GM19240 (cell line): ENCODE results near the gene CLK3.

Source experiments
- DNase-seq: peaks from one replicate; pipeline ENCODE4 v3.0.0; 2011; ENCODE audit warnings: low spot score; ENCODE audit not compliant: insufficient read length

CLK3 gene

DNA sequence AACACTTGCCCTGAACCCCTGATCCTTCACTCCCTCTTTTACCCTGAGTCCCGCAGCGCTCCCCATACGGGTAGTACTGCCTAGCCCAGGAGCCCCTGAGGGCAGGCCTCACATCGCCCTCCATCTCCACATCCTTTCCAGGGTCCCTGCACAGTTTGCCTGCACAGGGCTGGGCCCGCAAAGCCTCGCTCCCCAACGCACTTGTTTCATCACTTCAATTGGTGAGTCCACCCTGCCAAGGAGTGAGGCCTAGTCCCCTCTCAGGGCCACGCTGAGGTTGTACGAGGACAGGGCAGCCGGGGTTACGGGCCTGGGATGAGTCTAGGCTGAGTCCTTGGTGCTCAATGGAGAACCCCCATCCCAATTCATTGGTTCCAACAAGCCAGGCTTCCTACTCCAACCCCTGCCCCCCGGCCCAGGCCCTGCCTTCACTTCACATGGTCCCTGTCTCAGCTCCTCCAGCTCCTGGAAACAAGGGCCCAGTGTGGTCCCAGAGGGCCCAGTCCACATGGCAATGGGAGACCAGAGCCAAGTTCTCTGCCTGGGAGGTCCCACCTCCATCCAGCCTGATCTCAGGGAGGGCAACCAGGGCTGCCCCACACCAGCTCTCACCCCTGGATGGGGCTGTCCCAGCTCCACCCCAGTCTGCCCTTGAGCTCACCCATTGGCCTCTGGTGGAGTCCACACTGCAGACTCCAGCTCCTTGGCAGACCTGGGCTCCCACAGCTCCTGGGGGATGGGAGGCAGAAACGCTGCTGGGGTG is 12.4 kb upstream of the CLK3 start:
- no peak for DNase-seq

DNA sequence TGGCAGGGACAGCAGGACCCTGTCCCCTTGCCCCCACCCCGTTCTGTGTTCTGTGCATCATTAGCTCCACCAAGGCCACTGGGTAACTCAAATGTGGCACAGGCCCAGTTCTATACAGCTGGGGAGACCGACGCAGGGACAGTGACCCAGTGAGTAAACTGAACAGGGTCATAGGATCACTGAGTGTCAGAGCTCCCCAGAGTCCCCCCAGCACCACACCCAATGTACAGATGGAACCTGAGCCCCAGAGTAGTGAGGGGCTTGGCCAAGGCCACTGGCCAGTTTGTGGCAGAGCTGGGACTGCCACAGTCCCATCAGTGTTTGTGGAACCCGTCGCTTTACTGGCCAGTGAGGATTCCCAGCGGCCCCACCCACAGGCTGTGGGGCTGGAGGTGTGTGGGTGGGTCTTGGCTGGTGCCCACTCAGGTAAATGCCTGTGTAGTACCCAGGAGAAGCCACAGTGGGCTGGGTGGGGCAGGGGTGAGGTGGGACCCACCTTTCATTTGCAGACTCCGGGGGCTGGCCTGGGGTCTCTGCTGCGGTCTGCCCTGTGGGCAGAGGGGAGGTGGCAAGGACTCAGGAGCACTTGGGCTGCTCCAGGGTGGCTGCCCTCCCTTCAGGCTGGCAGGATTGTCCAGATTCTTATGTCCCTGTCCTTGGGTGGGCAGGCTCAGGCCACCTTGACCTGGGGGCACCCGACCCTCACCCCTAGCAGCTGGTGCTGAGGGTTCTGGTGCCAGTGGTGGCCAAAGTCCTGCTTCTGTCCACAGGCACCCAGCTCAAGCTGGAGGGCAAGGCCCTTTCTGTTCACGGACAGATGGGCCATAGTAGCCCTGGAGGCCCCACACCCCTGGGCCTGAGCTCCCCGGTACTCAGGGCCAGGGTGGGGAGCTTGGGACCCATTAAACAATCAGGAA is 11.6 kb upstream of the CLK3 start:
- no peak for DNase-seq

DNA sequence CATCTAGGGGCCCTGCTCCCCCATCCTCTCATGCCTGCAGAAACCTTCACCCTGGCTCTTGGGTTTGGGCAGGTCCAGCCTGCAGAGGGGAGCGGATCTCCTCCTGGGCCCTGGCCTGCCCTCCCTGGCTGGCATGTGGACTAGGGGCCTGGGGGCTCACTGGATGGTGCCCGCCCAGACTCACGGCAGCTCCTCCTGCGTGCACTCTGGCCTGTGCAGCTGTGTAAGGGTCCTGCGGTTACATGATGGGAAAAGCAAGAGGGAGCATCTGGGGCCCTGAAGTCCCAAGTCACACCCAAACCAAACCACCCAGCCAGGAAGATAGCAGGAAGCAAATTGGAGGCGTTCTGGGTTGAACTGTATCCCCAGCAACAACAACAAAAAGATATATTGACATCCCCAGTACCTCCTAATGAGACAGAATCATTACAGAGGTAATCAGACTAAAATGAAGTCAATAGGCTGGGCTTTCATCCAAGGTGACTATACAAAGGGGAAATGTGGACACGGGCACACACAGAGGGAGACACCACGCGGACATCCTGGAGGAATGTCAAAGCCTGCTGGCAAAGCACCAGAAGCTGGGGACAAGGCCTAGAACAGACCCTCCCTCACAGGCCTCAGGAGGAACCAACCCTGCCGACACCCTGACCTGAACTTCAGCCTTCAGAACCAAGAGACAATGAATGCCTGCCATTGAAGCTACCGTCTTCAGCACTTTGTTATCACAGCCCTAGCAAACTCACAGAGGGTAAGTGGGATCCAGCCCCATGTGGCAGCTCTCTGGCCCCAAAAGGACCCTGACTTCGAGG is 10.4 kb upstream of the CLK3 start:
- no peak for DNase-seq

DNA sequence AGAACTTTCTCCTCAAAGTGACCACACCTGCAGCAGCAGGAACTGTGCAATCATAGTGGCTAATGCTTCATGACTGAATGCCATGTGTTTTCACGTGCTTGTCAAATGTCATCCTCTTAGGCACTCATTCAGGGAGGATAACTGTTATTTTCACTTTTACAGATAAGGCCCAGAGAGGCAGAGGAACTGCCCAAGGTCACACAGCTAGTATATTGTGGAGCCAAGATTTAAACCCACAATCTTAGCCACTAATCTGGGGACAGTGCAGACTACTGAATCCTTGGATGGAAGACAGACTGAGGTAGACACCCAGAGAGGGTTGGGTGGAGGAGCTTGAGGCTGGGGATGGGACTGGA is 9.9 kb upstream of the CLK3 start:
- no peak for DNase-seq

DNA sequence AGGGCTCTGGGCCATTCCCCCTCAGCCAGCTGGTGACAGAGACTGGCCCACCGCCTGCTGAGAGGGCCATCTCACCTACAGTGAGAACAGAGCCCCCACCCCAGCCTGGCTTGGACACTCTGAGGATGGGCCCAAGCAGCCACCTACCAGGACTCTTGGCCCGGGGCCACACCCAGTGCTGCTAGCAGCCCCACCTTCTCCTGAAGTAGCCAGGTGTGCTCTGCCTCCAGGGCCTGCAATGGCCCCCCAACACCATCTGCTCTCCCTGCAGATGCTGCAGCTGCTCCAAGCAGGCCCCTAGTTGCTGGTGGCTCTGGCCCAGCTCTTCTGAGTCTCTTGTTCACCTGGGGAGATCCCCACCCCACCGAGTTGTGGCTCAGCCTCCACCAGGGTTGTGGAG is 6.8 kb upstream of the CLK3 start:
- DNase-seq = no peak

DNA sequence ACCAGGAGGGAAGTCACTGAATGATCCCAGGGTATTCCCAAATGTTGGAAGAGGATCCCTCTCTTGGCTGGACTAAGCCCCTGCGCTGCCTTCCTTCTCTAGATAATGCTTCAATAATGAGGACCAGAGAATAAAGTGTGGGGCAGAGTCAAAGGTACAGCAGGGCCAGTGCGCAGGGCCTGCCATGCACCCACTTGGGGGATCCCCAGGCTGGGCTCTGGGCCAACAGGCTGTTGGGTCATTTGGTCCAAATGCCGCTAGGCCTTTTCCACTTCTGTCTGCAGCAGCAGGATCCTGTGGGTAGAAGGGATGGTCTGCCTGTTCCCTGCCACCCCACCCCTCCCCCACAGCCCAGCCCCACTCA is 5.7 kb upstream of the CLK3 start:
- no peak for DNase-seq

DNA sequence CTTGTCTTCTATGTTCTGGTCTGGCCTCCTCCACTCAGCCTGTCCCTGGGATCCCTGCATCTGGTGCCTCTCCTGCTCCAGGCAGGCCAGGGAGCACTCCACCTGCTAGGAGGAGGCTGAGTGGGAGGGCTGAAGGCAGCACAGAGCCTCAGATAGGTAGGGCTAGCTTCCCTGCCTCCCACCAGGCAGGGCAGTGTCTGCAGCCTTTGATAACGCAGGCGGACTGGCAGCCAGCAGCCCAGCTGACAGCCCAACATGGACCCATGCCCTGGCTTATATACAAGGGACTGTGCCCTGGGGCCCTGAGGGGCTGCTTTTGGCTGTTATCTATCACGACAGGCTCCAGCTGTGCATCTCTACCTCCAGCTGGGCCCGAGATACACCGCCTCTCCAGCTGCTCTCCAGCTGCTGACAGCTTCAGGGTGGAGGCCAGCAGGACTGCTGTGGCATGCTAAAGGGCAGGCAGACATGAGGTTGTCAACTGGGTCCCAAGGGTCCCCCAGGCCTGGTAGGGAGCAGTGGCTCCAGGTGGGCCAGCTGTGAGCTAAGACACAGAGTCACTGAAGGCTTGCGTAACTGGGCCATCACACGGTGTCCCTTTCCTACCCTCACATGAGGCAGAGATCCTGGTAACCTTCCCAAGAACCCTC is 5.2 kb upstream of the CLK3 start:
- no peak for DNase-seq

DNA sequence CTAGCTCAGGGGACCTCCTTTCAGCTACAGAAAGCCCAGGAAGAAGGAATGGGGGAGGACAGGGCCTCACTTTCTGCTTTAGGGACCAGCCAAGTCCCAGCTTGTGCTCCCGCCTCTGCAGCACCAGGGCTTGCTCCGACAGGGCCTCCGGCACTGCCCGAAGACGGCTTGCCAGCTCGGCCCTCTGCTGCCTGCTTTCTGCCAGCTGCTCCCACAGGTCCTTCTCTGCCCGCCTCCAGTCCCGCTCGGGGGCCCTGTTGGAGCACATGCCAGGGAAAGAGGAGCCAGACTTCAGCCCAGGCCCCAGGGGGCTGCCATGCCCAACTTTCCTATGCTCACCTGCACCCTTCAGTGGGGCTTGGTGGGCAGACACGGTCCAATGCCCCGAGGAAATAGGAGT is 4.3 kb upstream of the CLK3 start:
- no peak for DNase-seq

DNA sequence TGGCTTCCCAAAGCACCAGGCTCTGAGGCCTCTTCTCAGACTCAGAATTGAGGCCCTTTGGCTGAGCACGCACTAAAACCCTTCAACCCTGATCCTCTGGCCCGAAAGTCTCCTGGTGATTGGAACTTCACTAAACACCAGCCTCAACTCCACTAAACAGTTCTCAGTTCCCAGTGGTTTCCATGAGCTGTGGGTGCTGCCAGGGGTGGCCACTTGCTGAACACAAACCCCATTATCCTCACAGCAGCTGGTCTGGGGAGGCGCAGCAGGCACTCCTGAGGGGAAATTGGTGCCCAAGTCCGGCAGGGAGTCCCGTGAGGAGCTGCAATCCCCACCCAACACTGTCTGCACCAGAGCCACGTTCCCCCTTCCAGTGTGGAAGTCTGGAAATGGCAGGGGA is 3.8 kb upstream of the CLK3 start:
- no peak for DNase-seq

DNA sequence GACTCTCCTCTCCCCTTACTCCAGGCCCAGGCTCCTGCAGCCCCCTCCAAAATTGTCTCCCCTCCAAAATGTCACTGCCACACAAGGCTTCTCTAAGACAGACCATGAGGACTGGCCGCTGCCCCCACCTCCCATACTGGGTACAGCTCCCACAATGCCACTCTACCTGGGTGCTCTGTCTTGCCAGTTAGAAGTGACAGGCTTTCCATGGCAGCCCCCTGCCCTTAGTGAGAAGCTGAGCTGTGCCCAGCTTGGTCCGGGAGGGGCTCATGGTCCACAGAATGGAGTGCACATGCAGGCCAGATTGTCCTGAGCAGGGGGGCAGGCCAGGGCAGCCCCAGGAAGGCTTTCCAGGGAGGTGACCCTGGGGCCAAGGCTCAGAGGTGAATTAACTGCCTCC is 3.0 kb upstream of the CLK3 start:
- DNase-seq = no peak

DNA sequence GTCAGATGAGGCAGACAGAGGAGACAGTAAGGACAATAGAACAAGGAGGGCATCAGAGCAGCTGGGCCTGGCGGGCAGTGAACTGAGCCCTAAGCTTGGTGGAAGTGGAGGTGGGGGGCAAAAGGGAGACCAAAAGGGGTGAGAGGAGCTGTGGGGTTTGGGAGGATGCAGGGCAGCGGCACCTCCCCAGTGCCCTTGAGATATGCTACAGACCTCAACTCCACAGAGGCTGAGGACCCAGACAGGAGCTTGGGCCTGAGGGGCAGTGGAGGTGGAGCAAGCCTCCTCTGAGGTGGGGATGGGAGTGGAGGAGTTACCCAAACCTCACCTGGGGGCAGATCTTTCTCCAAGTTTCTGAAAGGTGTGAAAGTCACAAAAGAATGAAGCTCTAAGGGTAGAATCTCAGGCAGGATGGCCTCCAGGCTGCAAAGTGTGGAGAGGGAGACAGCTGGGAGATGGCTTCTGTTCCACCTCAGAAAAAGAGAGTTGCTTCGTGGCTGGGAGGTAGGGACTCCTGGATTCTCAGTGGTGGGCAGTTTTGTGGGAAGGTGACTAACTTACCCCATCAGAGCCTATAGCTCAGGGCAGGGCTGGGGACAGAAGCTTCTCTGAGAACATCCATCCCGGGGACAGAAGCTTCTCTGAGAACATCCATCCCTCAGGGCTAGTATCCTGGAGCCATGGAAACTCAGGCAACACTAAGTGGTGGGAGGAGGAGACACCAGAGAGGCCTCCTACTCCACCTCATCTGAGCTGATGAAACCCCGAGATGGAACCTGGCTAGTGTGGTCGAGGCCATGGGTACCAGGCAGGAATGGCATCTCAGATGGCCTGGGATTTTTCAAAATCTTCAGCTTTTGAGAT is 2.3 kb upstream of the CLK3 start:
- no peak for DNase-seq

DNA sequence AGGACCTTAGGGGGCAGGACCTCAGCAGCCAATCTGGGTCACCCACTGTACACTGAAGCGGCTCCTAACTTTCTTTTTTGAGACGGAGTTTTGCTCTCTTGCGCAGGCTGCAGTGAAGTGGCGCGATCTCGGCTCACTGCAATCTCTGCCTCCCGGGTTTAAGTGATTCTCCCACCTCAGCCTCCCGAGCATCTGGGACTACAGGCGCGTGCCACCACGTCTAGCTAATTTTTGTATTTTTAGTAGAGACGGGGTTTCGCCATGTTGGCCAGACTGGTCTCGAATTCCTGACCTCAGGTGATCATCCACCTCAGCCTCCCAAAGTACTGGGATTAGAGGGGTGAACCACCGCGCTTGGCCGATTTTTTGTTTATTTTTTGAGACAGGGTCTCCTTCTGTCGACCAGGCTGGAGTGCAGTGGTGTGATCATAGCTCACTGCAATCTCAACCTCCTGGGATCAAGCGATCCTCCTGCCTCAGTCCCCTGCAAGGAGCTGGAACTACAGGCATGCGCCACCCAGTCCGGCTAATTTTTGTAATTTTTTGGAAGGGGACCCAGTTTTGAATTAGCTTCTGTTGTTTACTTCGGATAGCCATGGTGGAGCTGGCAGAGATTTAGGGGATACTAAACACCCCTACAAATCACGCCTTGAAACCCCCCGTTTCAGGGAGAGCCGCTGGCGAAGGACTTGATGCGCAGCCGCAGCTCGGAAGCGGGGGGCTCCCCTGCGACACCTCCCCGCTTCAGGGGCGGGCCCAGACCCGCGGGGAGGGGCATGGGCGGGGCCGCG is 1.5 kb upstream of the CLK3 start:
- peak; percentile 94 for DNase-seq

DNA sequence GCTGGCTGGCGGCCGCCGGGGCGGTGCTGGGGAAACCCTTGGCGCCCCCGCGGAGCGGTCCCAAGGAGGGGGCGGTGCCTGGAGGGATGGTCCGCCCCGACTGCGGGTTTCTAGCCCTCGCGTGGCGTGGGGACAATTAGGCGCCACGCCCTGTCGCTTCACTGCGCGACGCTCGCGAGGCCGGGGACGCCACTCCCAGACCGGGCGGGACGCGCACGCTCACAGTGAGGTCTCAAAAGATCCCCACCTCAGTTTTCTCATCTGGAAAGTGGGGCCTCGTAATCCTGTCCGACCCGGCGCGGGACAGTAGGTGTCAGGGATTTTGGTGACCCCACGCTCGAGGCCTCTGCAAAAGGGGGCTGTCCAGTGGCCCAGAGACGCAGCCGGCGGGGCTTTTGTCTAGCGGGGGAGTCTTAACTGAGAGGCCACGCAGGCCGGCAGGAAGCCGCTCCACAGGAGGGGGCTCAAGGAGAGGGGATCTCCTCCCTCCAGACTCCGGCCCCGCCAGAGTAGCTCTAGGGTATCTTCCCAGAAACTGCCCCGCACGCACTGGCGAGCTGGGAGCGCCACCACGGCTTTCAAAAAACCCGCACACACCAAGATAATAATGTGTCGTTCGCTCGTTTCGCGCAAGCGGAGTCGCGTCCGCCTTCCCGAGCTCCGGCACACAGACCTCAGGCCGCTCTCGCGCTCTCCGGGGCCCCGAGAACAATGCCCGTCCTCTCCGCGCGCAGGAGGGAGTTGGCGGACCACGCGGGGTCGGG is 710 bp upstream of the CLK3 start:
- peak; percentile 18 for DNase-seq

DNA sequence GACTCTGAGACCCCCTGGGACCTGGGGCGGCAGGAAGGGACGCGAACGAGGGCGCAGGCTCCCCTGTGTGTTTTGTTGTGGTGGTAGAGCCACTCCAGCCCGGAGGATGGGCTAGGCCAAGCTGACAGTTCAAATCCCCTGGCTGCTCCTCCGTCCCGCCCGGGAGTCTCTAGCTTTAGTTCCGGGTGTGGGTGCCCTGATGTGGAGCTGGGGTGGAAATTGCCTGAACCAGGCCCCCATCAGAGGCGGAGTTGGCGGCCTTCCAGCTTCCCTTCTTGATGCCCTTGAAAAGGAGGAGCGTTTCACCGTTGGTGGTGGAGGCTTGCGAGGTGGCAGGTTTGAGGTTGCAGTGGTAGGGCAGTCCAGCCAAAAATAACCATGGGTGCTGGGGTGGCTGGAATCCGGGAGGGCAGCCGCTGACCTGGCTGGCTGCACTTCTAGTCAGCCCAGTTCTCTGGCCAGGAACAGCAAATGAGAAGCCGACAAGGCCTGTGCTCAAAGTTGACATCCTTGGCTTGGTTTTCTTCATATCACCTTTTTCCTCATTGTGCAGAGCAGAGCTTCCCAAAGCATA is 817 bp downstream of the CLK3 start:
- DNase-seq = peak; percentile 37

DNA sequence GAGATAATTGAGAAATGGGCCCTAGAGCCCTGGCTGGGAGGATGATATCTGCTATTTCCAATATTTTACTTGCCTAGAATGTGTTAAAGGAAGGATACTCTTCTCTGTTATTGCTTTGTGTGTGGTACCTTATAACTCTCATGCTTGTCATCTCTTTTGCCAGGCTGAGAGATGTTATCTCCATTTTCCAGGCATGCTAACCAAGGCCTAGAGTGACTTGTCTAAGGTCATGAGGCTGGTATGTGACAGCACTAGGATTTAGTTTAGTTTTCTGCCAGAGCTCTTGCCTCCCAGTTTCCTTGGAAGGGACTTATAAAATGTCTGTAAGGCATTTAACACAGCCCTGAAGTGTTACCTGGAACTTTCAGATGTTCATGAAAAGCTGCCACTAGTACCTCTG is 1.4 kb downstream of the CLK3 start:
- DNase-seq = no peak

DNA sequence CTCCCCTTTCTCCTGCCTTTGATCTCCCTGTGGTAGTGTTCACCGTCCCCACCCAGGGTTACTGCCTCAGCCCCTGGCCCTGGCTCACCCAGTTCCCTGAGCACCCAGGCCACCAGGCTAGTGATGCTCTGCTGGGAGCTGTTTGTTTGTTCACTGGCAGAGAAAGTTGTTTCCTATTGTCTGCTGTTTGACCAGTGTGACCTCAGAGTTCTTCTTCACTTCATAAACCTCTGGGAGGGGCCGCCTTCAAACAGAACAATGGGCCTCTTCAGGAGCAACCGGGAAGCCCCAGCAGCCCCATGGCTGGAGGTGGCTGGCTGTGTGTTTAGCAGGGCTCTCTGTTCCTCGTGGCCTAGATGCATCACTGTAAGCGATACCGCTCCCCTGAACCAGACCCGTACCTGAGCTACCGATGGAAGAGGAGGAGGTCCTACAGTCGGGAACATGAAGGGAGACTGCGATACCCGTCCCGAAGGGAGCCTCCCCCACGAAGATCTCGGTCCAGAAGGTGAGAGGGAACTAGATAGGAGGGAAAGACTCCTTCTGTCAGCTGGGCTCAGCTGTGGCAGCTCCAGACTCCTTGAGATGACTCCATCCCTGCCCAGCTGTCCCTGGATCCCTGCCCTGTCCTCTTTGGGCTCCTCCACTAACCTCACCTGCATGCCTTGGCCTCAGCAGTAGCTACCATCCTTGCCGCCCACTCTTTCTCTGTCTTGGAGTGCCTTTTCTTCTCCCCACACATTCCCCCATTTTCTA is 3.4 kb downstream of the CLK3 start:
- DNase-seq = no peak

DNA sequence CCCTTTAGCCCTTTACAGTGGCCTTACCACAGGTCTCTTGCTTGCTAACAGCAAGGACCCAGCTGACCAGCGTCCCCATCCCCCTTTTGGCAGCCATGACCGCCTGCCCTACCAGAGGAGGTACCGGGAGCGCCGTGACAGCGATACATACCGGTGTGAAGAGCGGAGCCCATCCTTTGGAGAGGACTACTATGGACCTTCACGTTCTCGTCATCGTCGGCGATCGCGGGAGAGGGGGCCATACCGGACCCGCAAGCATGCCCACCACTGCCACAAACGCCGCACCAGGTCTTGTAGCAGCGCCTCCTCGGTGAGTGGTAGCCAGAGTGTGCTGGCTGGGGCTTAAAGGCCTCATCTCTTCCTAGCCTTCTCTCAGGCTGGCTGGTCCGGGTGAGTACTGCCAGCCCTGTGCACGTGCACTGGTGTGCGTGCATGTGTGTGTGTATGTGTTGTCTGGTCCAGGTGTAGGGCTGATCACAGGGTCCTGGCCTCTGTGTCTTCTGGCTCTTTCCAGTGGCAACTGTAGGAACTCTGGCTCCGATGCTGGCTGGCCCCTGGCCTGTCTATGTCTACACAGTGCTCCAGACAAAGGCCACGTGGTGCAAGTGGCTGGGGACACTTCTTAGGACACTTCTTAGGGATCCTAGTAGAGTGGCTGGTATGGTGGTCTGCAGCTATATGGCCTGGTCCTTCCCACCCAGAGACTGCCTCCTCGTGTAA is 4.4 kb downstream of the CLK3 start:
- DNase-seq = no peak
